ENCODE data around the gene DEFB119. TPM values are rescaled to one million over a fixed set of nuclear protein-coding genes. Genes with fewer than 3 reads are reported as not detected.

The DEFB119 gene
- total and polyA plus RNA-seq, 2 of the 13 experiments (the other 11 are each of a cell fraction or from before 2014, with no cell fraction given) = not detected

DNA sequence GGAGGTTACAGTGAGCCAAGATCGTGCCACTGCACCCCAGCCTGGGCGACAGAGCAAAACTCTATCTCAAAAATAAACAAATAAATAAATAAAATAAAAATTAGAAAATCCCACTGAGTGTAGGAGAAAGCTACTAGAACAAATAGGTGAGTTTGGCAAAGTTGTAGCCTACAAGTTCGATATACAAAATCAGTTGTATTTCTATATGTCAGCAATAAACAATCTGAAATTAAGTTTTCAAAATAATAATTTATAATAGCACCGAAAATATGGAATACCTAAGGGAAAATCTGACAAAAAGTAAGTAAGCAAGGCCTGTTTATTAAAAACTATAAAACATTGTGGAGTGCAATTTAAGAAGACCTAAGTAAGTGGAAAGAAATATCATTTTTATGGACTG, 27.1 kb downstream of the DEFB119 start (continued):
- TF ChIP-seq FOXK1 (CRISPR knock-in tag; IDR thresholded peaks at IDR 0.05; ENCODE audit: borderline replicate concordance, low read depth) = no peak

DNA sequence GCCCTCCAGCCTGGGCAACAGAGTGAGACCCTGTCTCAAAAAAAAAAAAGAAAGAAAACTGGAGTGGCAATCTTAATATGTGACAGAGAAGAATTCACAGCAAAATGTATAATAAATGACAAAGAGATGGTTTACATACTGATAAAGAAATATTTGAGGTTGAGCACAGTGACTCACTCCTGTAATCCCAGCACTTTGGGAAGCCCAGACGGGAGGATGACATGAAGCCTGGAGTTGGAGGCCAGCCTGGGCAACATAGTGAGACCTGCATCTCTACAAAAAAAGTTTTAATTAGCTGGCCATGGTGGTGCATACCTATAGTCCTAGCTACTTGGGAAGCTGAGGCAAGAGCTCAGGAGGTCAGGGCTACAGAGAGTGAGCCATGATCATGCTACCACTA, 34.4 kb downstream of the DEFB119 start:
- no TSS peak for BruUV-seq (replicated peaks)
- 3% methylated on average over 1 of the region's 1 CpG for WGBS (ENCODE audit: low lambda C conversion rate)
- intact Hi-C loops (cut with micrococcal nuclease; ENCODE audit: unreplicated experiment) = no loop called here

More for the DNA sequence above, 34.4 kb downstream of the DEFB119 start:
- TF ChIP-seq NR2F1 (CRISPR knock-in tag; IDR thresholded peaks at IDR 0.05) (no peak), KAT2B (IDR thresholded peaks at IDR 0.05; ENCODE audit: borderline replicate concordance, low read depth, low read length) (no peak), ZFP41 (CRISPR knock-in tag; IDR thresholded peaks at IDR 0.05; ENCODE audit: borderline replicate concordance) (no peak), DR1 (CRISPR knock-in tag; IDR thresholded peaks at IDR 0.05) (no peak), JUND (CRISPR knock-in tag; IDR thresholded peaks at IDR 0.05) (no peak), KLF11 (CRISPR knock-in tag; IDR thresholded peaks at IDR 0.05) (no peak)
- TF ChIP-seq, protein P1, sequence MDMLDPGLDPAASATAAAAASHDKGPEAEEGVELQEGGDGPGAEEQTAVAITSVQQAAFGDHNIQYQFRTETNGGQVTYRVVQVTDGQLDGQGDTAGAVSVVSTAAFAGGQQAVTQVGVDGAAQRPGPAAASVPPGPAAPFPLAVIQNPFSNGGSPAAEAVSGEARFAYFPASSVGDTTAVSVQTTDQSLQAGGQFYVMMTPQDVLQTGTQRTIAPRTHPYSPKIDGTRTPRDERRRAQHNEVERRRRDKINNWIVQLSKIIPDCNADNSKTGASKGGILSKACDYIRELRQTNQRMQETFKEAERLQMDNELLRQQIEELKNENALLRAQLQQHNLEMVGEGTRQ (IDR thresholded peaks at IDR 0.05; ENCODE audit: low read depth, low read length) = no peak
- TF ChIP-seq, protein P1 (CRISPR knock-in tag; IDR thresholded peaks at IDR 0.05; ENCODE audit: borderline replicate concordance) = no peak
- TF ChIP-seq, protein P2, sequence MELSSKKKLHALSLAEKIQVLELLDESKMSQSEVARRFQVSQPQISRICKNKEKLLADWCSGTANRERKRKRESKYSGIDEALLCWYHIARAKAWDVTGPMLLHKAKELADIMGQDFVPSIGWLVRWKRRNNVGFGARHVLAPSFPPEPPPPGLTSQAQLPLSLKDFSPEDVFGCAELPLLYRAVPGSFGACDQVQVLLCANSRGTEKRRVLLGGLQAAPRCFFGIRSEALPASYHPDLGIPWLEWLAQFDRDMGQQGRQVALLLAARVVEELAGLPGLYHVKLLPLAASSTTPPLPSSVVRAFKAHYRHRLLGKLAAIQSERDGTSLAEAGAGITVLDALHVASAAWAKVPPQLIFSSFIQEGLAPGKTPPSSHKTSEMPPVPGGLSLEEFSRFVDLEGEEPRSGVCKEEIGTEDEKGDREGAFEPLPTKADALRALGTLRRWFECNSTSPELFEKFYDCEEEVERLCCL (CRISPR knock-in tag; IDR thresholded peaks at IDR 0.05; ENCODE audit: borderline replicate concordance) = no peak
- Histone ChIP-seq H3K79me2 (ENCODE audit: insufficient read depth, low read length) (no peaks in the 10 kb centered on the region), H3K4me2 (ENCODE audit: low read depth, low read length) (no peak overlapping the region), H3K27me3 (ENCODE audit: control insufficient read depth in 1 of 2, insufficient read depth in 2 of 2, low read length in 2 of 2) (no peaks in the 10 kb centered on the region), H3K9me3 (ENCODE audit: low read length) (no peaks in the 10 kb centered on the region), H3K36me3 (replicated peaks in 1 of 2; ENCODE audit: control insufficient read depth in 1 of 2, insufficient read depth in 2 of 2, low read length in 2 of 2) (no peaks in the 10 kb centered on the region), H3K4me3 (replicated peaks in 1 of 3; ENCODE audit: insufficient read depth in 1 of 3, low read depth in 2 of 3, low read length in 3 of 3) (no peak overlapping the region), H4K20me1 (ENCODE audit: insufficient read depth, low read length) (no peaks in the 10 kb centered on the region), H2AFZ (ENCODE audit: low read length) (no peak overlapping the region), H3K4me1 (ENCODE audit: insufficient read depth, low read length) (no peaks in the 10 kb centered on the region), H3K9ac (ENCODE audit: insufficient read depth, low read depth, low read length) (no peak overlapping the region), H3K27ac (ENCODE audit: extremely low read length, insufficient read depth, low read length) (no peak overlapping the region)
- ATAC-seq (no peak), FAIRE-seq (no peak), DNase-seq (ENCODE audit: low spot score) (no peak)
- ChIA-PET CTCF (ENCODE audit: low intra/inter-chr PET ratio, low total read pairs) (no interaction called here), POLR2A (no interaction called here)
- in situ Hi-C loops (cut with HindIII; ENCODE audit: extremely low pct_ligation_motif_present, low pct_unique_long_range_greater_than_20kb) = no loop called here

Data from HepG2 (cell line).